Cerebellar cortex (tissue), 1 donor: ENCODE data around the gene FERMT1.
A peak's percentile ranks its signal among the peaks of the same experiment; 100 is the strongest.
"Not testable (repeated sequence)": the region's sequence is repeated elsewhere in the genome, so short reads cannot be mapped to it uniquely, and the experiment has no call there.

Source experiments
- DNase-seq: peaks from one replicate; pipeline ENCODE4 v3.0.0-alpha.2; 2015; ENCODE audit warnings: low spot score

Gene FERMT1

DNA sequence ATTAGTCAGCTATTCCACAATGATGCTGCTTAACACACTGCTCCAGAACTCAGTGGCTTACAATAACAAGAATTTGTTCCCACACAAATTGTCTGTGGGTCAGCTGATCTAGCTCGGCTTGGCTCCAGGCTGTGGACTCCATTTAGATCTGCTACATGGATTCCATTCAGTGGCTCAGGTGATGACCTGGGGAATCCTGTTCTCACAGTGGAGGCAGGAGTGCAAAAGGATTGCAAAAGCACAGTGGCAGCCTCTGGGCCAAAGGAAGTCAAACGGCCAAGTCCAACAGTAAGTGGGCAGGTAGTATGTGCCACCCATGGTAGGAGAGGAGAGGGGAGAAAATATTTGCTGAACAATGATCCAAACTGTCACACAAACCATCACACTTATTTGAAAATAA lies 53.2 kb downstream of the FERMT1 start:
- no peak for DNase-seq

DNA sequence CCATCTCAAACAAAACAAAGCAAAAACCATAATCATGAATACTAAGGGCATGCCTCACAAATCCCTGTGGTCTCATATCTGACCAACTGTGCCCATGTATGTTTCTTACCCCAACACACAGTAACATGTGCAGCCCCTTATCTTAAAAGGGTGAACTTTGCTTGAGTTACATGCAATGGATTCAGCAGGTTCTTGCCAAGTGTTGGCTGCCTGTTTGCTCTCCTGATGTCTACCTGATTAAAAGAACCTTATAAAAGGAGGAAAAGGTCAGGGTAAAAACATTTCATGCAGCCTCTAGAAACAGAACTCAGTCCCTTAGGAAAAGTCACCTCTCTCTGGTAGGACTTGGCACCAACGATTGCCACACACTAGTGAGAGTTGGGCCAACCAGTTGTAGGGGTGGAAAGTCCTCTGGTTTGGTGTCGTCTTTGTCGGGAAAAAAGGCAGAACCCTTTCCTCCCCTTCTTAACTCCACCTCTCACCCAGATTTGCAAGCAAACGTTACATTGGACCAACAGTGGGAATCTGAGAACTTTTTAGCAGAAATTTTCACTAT lies 55.0 kb downstream of the FERMT1 start:
- no peak for DNase-seq

DNA sequence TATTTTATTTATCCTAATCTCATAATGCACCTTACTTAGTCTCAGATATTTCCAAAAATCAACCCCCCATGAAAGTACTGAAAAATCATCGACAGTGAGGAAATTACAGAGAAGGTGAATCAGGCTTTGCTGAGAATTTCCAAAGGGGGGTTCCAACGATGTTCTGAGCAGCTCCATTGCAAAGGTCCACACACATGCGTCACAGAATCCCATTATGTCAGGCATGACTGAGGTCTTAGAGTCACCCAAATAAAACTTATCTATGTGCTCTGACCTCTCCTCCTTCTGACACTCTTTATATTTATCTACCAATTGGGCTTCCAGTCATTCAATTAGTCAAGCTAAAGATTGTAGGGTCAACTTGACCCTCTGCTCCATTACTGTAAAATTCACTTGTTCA lies 56.2 kb downstream of the FERMT1 start:
- no peak for DNase-seq

DNA sequence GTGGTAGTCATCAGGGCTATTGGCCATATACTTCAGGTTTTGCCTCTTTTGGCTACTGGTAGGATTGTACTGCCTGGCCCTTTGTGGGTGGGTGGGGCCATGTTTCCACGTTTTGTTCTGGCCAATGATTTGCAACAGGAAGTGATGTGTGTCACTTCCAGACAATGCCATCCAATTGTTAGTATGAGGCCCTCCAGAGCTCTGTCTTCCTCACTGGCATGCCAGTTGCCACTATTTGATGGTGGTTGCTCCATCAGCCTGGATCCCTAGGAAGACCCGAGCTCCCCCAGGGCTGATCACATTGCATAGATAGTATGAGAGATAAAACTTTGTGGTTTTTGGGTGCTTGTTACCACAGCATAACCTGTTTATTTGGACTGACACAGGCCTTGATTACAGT lies 61.3 kb downstream of the FERMT1 start:
- no peak for DNase-seq

DNA sequence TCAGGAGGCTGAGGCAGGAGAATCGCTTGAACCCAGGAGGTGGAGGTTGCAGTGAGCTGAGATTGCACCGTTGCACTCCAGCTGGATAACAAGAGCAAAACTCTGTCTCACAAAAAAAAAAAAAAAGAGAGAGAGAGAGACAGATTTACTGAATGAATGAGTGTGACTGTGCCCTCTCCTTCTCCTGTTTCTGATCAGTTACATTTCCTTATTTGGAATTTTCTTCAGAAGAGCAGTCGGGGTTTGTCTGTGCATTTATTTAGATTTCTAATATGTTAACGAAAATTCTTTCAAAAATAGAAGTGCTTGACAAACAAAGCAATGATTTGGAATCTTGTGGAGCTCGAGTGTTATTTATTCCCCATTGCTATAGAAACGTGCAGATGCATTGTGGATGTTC lies 62.6 kb downstream of the FERMT1 start:
- no peak for DNase-seq

DNA sequence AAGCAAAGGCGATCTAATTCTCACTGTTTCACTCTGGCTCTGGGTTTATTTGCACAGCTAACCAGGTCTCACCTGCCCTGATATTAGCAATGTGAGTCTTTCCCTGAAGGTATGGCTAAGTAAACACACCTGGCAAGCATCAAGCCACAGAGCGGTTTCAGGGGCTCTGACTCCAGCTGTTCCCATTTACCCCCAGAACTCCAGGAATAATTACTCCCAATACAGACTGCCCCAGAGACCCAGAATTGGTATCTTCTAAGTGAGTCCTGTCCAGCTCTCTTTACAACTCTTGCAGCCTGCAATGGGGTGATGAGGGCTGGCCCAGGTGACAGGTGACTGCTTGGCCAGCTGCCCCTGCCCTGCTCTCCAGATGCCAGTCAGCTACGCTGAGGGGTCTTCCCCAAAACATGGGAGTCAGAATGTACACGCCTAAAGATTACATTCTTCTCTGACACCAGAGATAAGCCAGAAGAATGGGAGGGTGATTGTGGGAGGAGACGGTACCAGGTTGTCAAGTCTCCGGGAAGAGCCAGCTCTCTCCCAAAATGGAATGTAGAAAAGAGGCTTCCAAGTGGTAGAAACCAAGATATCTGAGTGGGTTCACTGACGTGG lies 64.0 kb downstream of the FERMT1 start:
- DNase-seq: no peak

DNA sequence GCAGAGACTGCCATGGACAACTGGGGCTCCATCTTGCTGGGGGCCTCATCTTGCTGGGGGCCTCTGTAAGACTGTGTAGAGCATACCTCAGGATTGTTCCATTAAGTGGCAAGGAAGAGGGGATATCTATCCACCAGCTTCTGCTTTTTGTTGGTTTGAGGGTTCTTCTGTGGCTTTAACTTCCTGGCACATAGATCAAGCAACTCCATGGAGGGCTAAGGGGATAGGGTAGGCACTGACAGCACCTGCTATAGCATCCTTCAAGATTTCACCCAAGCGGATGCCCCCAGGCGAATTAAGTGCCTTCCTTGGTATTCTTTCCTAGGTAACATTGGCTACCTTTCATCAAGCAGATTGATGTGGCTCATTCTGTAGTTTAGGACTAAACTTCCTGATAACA lies 65.1 kb downstream of the FERMT1 start:
- no peak for DNase-seq

DNA sequence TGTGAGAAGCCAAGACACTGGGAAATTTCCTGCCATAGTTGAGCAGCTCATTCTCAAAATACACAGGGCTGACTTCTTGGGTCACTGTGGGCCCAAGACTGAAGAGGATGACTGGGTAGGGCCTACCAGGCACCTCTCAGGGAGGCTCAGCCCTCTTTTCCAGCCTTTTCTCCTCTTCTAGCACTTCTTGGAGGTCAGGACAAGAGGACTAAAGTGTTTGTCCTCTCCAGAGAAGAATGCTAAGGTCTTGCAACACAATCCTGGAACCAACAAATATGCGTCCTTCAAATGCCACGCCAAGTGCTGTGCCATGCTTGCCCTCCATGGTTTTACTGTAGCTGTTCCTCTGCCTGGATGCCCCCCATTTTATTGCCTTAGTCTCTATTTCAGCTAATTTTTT lies 65.7 kb downstream of the FERMT1 start:
- DNase-seq: no peak

DNA sequence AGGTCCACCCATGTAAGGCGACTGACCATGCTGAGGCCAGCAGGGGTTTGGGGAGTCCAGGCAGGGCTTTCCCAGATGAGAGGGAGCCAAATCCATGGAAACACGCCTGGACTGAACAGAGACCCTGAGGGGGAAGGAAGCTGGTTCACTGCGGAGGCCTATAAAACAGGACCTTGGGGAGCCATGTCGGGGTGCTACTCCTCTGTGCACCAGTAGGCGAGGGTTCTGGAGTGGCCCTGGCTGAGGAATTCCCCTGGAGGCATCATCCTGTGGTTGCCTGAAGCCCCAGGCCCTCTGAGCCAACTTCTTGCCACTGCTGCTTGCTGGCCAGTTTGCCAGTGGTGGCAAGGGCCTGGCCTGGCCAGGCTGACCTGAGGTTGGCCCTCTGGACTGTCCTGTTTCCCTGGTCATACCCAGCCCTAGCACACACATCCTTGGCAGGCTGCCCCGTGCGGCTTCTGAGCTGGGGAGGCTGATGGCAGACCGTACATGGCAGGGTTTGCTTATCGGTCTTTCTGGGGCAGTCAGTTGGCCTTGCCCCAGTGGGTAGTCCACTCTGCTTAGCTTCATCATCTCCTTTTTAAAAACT lies 66.8 kb downstream of the FERMT1 start:
- no peak for DNase-seq

DNA sequence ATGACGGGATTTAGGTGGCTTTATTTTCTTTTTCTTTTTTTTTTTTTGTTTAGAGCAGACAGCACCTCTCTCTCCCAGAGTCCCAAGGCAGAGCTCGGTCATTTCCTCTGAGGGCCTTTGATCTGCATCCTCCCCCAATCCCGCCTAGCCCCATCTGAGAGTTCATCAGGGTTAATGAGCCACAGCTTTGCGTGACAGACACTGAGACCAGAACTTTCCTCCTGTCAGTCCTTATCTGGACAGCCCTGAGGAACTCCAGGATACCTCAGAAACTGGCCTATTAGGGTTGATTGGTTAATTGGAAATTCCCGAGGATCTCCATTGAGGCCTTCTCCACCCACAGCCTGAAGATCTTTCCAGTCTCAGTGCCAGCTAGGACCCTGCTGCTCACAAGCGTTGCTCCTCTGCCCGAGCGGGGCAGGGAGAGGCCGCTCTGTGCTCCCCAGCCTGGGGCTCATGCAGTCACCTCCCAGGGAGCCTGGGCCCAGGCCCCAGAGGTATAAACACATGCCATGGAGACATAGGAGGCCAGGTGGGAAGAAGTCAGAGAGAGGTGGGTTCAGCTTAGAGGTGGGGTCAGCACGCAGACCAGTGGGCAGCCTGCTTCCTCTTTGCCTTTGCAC lies 67.6 kb downstream of the FERMT1 start:
- no peak for DNase-seq

DNA sequence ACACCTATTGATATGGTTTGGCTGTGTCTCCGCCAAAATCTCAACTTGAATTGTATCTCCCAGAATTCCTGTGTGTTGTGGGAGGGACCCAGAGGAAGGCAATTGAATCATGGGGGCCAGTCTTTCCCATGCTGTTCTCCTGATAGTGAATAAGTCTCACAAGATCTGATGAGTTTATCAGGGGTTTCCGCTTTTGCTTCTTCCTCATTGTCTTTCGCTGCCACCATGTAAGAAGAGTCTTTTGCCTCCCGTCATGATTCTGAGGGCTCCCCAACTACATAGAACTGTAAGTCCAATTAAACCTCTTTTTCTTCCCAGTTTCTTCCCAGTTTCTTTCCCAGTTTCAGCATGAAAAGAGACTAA lies 68.2 kb downstream of the FERMT1 start:
- not testable (repeated sequence) for DNase-seq

DNA sequence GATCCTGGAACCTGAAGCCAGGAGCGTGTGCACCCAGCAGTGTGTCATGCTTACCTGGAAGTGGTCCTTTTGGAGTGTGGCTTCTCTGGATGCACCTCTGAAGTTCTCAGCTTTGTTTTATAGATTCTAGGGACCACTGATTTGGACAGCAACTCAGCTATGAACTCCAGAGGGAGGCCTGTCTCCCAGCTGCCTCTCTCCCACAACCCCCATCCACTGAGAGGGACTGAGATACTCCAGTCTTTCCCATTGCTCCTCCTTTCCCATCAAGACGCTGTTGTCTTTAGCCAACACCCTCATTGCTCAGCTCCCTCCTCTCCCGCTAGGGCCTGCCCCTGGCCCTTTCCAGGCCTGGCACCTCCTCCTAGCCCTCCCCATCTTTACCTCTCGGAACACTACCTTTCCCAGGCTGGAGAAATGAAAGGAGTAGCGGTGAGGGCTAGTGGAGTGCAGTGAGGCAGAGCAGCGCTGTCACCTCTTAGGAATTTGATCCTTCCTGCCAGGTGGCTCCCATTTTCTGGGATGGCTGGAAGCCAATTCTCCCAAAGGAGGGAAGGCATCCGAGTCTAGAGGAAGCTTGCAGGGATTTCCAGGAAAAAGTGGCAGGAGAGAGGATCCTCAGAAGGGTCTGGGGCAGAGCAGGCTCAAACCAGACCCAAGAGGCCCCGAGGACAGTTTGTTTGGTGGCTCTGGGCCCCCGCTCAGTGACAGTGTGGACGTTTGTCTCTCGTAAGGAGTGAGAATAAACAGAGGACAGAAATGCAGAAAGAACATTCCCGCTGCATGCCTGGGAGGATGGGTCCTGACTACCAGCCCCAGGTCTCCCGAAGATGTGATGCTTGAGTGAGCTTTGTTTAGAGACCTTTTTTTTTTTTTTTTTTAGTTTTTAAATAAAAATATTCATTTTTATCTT lies 68.8 kb downstream of the FERMT1 start, which contains the start of gene LRRN4:
LRRN4 (minus strand) TSS at position 285 of the 913 bp plus-strand sequence. CDS start 1,261 bp downstream, outside the sequence.
- DNase-seq: peak; percentile 73

DNA sequence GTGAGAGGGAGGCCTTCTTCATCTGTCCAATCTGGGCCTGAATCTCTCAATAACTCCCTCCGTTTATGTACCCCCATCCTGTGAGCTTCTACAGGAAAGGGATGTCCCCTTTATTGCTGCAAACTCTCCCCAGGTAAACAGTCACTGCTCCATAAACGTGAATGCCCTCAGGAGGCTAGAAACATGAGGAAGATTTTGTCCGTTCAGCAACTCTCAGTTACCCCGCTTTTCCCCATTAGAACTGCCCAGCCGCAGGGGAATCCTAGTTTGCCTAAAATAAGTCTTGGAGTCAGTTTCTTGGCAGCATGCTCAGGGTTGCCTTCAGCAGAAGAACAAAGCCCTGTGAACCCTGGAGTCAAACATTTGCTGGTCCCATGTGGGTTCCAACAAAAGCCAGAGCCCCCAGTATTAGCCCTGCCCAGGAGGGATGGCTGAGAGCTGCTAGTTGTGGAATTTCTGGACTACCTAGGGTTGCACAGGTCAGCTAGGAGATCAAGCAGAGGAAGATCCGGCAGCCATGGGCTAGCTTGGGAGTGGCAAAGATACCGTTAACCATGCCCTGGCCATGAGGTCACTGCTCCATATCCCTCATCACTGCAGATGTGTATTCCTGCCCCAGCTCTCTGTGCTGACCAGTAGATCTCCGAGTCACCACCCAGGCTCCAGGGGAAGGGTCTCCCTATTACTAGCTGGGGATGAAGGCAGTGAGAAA lies 69.6 kb downstream of the FERMT1 start:
- no peak for DNase-seq

DNA sequence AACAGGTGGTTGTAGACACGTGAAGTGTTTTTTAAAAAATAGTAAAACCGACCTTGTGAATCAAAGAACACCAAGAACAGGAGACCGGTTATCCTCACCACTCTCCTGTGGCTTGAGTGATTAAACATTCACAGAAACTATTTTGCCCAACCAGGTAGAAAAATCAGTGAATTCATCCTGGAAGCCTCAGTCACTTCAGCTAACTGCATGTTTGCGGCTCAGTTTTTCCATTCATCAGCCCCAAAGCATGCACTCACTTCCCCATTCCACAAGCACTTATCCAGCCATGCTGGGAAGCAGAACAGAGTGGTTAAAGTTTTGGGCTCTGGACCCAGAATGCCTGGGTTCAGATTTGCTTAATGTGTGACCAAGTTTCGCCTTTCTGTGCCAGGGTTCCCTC lies 71.3 kb downstream of the FERMT1 start:
- DNase-seq: no peak

DNA sequence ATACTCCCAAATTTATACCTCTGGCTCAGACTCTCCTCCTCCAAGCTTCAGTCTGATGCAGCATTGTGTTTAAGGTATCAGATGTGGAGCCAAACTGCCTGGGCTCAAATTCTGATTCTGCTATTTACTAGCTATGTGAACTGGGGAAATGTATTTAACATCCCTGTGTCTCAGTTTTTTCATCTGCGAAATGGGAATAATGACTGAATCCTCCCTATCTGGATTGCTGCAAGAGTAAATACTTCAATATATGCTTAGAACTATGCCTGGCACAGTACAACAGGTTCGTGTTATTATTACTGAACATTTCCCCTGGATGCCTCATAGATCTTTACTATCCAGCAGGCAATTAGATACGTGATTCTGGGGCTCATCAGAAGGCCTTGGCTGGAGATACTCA lies 74.4 kb downstream of the FERMT1 start:
- DNase-seq: no peak

DNA sequence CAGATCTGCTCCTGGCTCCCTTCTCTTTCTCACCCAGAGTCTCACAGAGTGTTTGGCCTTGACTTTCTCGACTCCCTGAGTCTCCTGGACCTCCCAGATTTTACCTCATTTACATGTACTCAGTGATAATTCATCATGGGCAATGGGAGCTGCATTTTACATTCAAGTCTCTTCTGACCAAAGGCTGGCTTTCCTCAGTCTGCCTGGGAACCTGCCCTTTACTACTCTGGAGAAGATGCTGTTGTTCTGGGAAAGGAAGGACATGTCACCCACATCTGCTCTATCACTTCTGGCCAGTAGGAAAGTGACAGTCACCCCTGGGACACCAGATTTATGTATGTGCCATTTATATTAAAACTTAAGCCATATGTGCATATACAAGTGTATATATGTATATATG lies 76.4 kb downstream of the FERMT1 start:
- no peak for DNase-seq

DNA sequence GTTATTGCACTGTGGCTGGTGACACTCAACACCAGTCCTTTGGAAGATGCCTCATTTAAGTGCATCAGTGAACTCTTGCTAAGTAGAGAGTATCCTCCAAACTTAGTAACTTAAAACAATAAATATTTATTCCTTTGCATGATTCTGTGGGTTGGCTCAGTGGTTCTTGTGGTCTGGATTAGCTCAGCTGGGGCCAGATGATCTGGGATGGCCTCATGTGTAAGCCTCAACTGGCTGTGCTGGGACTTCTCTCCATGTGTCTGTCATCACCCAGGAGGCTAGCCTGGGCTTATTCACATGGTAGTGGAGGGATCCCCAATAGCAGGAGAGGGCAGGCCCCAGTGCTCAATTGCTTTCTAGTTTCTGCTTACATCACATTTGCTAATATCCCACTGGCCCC lies 77.3 kb downstream of the FERMT1 start:
- DNase-seq: no peak

DNA sequence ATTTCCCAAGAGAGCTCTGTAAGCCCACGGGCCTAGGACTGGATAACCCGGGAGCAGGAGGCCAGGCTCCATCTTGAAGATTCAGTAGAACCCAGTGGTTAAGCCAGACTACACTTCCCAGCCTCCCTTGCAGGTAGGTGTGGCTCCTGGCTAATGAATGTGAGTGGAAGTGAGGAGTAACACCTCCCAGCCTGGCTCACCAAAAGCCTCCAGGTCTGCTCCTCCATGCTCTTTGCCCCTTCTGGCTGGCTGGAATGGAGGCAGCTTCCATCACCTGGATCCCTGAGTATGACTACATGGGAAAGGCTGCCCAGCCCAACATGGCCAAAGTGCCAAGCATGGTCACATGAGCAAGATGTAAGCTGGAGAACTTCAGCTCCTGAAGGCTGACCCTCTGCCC lies 78.7 kb downstream of the FERMT1 start:
- DNase-seq: peak; percentile 10

DNA sequence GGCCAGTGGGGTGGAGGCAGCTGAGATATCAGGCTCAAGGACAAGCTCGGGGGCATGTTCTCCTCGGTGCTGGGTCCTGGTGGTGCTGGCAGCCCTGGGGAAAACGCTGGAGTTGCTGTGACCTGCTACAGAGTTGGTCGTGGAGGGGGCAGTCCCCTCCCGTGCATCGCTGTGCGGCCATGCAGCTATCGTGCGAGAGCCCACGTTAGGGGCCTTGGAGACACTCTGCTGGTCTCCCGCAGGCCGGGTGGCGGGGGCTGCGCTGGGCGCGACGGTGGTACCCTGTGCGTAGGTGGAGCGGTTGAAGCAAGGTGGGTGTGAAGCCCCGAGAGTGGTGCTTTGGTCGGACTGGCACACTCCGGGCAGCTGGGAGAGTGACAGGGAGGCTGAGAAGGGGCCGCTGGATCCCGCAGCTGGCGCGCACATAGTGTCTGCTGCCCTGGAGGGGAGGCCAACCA lies 81.0 kb downstream of the FERMT1 start:
- DNase-seq: no peak

DNA sequence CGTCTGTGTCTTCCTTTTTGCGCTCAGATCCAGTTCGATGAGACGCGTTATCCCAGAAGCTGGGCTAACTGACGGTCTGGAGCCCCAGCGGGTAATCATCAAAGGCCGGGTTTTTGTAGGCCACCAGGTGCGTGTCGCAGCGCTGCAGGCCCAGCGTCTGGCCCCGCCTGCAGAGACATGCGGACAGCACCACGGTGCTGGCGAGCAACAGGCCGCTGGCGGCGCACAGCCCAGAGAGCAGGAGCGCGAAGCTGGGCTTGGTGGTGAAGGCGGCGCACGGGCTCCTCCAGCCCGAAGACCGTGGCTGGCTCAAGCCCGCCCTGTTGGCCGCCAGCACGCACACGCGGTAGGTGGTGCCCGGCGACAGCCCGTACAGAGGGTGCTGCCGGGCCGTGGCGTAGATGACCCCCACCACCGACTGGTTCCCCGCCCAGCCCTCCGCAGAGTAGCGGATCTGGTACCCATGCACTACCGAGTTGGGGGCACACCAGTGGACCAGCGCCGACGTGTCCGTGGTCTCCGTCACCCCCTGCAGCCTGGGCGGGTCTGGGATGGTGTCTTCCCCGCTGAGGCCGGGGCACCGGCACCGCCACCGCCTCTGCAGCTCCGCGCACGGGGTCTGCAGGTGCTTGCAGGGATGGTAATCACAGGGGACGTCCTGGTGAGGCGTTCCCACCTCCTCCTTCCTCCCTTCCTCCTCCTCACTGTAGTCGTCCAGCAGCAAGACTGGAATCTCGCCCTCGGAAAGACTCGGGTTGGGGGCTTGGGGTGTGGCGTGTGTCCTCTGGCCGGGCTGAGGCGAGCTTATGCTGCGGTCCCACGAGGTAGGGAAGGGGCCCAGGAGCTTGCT lies 81.6 kb downstream of the FERMT1 start:
- no peak for DNase-seq

DNA sequence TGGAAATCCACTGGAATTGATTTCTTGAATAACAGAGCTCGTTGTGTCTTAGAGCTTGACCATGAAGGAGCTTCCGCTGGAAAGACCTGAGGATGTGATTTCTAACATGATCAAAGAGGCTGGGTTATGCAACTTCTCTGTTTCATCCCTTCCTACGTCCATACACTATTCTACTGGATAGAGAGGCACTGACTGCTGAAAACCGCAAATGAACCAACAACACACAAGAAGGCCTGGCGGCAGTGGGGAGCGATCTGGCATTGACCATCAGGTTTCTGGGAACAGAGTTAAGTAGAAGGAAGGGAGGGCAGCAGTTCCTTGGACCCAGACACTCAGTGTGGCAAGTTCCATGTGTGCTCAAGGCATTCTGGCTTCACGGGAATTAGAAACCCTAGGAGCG lies 82.3 kb downstream of the FERMT1 start:
- DNase-seq: no peak
